IMR-90 (cell line): ENCODE results near the gene CDC25A. TPM values are rescaled to one million over a fixed set of nuclear protein-coding genes. Genes with fewer than 3 reads are reported as not detected.
"Not testable (repeated sequence)": the region's sequence is repeated elsewhere in the genome, so short reads cannot be mapped to it uniquely, and the experiment has no call there.

Experiments
- ATAC-seq: fragments of 200-7000 bp; cut with Tn5 transposase; 2 replicates; pipeline ENCODE4 v1.9.1; 2020; ENCODE audit warnings: low read depth, mild to moderate bottlenecking, moderate library complexity
- BruUV-seq: library from RNA; stranded (reverse); fragments of 400-500 nt; replicated peaks from 2 replicates; lab custom pipeline; 2021; lab: Mats Ljungman, UMichigan
- CTCF ChIA-PET: fragments of 300-600 bp; formaldehyde crosslinking; extraction: SDS; loops from one replicate; lab custom pipeline; 2021; ENCODE audit warnings: antibody characterized with exemption; lab: Yijun Ruan, JAX
- POLR2A ChIA-PET: fragments of 300-600 bp; sonication (Branson Sonifier 250); formaldehyde crosslinking; loops from one replicate; lab custom pipeline; 2022; ENCODE audit warnings: antibody characterized with exemption; ENCODE audit not compliant: unreplicated experiment; lab: Charles Lee
- DNase-seq: peaks from one replicate; pipeline ENCODE4 v3.0.0; 2013
- H2AFZ ChIP-seq: replicated peaks from 2 replicates; pipeline ENCODE3; 2013; ENCODE audit warnings: low read length, mild to moderate bottlenecking; ENCODE audit not compliant: poor library complexity
- H2AK5ac ChIP-seq: 2 replicates; pipeline ENCODE4 v1.6.1; 2013; ENCODE audit warnings: low read depth, low read length, inconsistent platforms
- H2AK9ac ChIP-seq: replicated peaks from 2 replicates; pipeline ENCODE3; 2013; ENCODE audit warnings: mild to moderate bottlenecking, low read depth, low read length, moderate library complexity; ENCODE audit not compliant: poor library complexity
- H2BK120ac ChIP-seq: 2 replicates; pipeline ENCODE4 v1.6.1; 2013; ENCODE audit warnings: low read depth, low read length, inconsistent platforms
- H2BK15ac ChIP-seq: 3 replicates; pipeline ENCODE4 v1.6.1; 2013; ENCODE audit warnings: low read depth, low read length, inconsistent platforms
- H2BK20ac ChIP-seq: 2 replicates; pipeline ENCODE4 v1.6.1; 2013; ENCODE audit warnings: low read depth, mild to moderate bottlenecking, inconsistent platforms, low read length, moderate library complexity
- H2BK5ac ChIP-seq: 2 replicates; pipeline ENCODE4 v1.6.1; 2013; ENCODE audit warnings: mild to moderate bottlenecking, low read depth, low read length, inconsistent platforms; ENCODE audit not compliant: poor library complexity, severe bottlenecking
- H3K14ac ChIP-seq: replicated peaks from 2 replicates; pipeline ENCODE4 v1.6.1; 2013; ENCODE audit warnings: low read depth, low read length, inconsistent platforms
- H3K18ac ChIP-seq: 2 replicates; pipeline ENCODE4 v1.6.1; 2013; ENCODE audit warnings: low read depth, low read length, control low read depth
- H3K23ac ChIP-seq: 2 replicates; pipeline ENCODE4 v1.6.1; 2013; ENCODE audit warnings: low read depth, low read length, inconsistent platforms
- H3K27ac ChIP-seq: 2 replicates; pipeline ENCODE4 v1.5.1; 2013; ENCODE audit warnings: mild to moderate bottlenecking, control low read depth, low read length; ENCODE audit not compliant: insufficient read depth
- H3K27me3 ChIP-seq: 2 replicates; pipeline ENCODE4 v1.6.1; 2013; ENCODE audit warnings: low read length; ENCODE audit not compliant: control insufficient read depth, insufficient read depth
- H3K36me3 ChIP-seq: 2 replicates; pipeline ENCODE4 v1.6.1; 2013; ENCODE audit warnings: low read length, mixed read lengths; ENCODE audit not compliant: control insufficient read depth, insufficient read depth
- H3K4ac ChIP-seq: 2 replicates; pipeline ENCODE4 v1.6.1; 2013; ENCODE audit warnings: low read depth, low read length, inconsistent platforms
- H3K4me1 ChIP-seq: 2 replicates; pipeline ENCODE4 v1.6.1; 2013; ENCODE audit warnings: low read length, mixed read lengths; ENCODE audit not compliant: control insufficient read depth, insufficient read depth
- H3K4me2 ChIP-seq: 2 replicates; pipeline ENCODE4 v1.6.1; 2013; ENCODE audit warnings: low read depth, mild to moderate bottlenecking, control low read depth, low read length, moderate library complexity
- H3K4me3 ChIP-seq: 2 replicates; pipeline ENCODE4 v1.5.1; 2013; ENCODE audit warnings: low read depth, mild to moderate bottlenecking, control low read depth, low read length, moderate library complexity; ENCODE audit not compliant: insufficient read depth
- H3K56ac ChIP-seq: 2 replicates; pipeline ENCODE4 v1.6.1; 2013; ENCODE audit warnings: low read length, inconsistent platforms; ENCODE audit not compliant: insufficient read depth; ENCODE audit errors: extremely low read depth
- H3K79me1 ChIP-seq, 2 experiments: 2 replicates each; pipeline ENCODE4 v1.6.1; 2013; ENCODE audit warnings: low read length in 2 of 2, inconsistent platforms in 1 of 2, low read depth in 1 of 2
- H3K9ac ChIP-seq: 2 replicates; pipeline ENCODE4 v1.6.1; 2013; ENCODE audit warnings: low read depth, low read length, control low read depth
- H3K9me1 ChIP-seq: 2 replicates; pipeline ENCODE4 v1.6.1; 2013; ENCODE audit warnings: low read length, inconsistent platforms; ENCODE audit not compliant: insufficient read depth
- H3K9me3 ChIP-seq: 2 replicates; pipeline ENCODE4 v1.6.1; 2013; ENCODE audit warnings: low read length; ENCODE audit not compliant: control insufficient read depth, insufficient read depth
- H4K20me1 ChIP-seq: 2 replicates; pipeline ENCODE4 v1.6.1; 2013; ENCODE audit warnings: low read length, inconsistent platforms; ENCODE audit not compliant: insufficient read depth
- H4K5ac ChIP-seq: 2 replicates; pipeline ENCODE4 v1.6.1; 2013; ENCODE audit warnings: mild to moderate bottlenecking, low read depth, low read length, control low read depth
- H4K8ac ChIP-seq, 2 experiments: 2 replicates each; pipeline ENCODE4 v1.6.1; 2013; ENCODE audit warnings: low read depth in 2 of 2, low read length in 2 of 2, control low read depth in 1 of 2, inconsistent platforms in 1 of 2
- H4K91ac ChIP-seq: 2 replicates; pipeline ENCODE4 v1.6.1; 2013; ENCODE audit warnings: low read depth, low read length, inconsistent platforms; ENCODE audit not compliant: insufficient read depth
- WGBS, 2 experiments: methylation state at CpG; one replicate each; pipeline versions ENCODE4 v1.1.5 to v1.1.7; 2013; ENCODE audit warnings: missing lambda C conversion rate in 2 of 2; ENCODE audit not compliant: insufficient read length in 1 of 2; ENCODE audit errors: extremely low coverage in 2 of 2; 5-methylcytosine and 5-hydroxymethylcytosine counted together
- dilution Hi-C: fragments of 300-500 bp; cut with HindIII; formaldehyde crosslinking; loops from one replicate; pipeline ENCODE4 v1.14.3; 2018; ENCODE audit warnings: low sequenced_read_pairs; ENCODE audit not compliant: unreplicated experiment
- in situ Hi-C: fragments of 300-500 bp; cut with MboI; formaldehyde crosslinking; loops from 3 replicates; pipeline ENCODE4 v1.14.3; 2019; ENCODE audit warnings: low sequenced_read_pairs, inconsistent platforms, mixed read lengths
- intact Hi-C: fragments of 100-400 bp; cut with micrococcal nuclease; formaldehyde crosslinking; loops from 2 replicates; pipeline ENCODE4 v1.10.0; 2022
- polyA plus RNA-seq, 3 experiments: library from polyadenylated mRNA; depleted of rRNA; stranded (reverse); fragments of >200 nt; gene quantifications; 2 replicates each; pipeline ENCODE4 v1.2.3, GENCODE V29; 2012; ENCODE audit warnings: low replicate concordance in 1 of 3
- total RNA-seq: library from RNA; depleted of rRNA; stranded (reverse); fragments of >200 nt; gene quantifications from 2 replicates; pipeline ENCODE4 v1.2.3, GENCODE V29; 2012

CDC25A gene
- total and polyA plus RNA-seq, 2 of the 4 experiments (the other 2 are of a cell fraction) = 4.2 to 10.6 TPM

DNA sequence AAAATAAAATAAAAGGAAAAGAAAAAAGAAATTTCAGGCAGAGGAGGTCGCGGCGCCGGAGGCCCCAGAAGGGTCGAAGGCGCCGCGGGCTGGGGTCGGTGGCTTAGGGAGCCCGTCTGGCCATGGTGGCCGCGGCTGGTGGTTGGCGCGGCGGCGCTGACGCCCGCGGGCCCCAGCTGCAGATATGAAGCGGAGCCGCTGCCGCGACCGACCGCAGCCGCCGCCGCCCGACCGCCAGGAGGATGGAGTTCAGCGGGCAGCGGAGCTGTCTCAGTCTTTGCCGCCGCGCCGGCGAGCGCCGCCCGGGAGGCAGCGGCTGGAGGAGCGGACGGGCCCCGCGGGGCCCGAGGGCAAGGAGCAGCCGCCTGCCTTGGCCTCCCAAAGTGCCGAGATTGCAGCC is 22.3 kb upstream of the CDC25A start:
- H2BK15ac ChIP-seq, H3K9ac ChIP-seq, H3K23ac ChIP-seq, intact Hi-C loops, H3K4me1 ChIP-seq, H3K9me1 ChIP-seq, H2BK5ac ChIP-seq, POLR2A ChIA-PET, H2BK20ac ChIP-seq, H3K4ac ChIP-seq, H3K79me1 ChIP-seq, H2AK9ac ChIP-seq, H2BK120ac ChIP-seq, H2AFZ ChIP-seq, H4K91ac ChIP-seq, in situ Hi-C loops, H3K9me3 ChIP-seq, H3K4me2 ChIP-seq, H4K8ac ChIP-seq, ATAC-seq, H3K27ac ChIP-seq, dilution Hi-C loops, CTCF ChIA-PET, DNase-seq, H3K18ac ChIP-seq, H3K14ac ChIP-seq, H3K4me3 ChIP-seq, H2AK5ac ChIP-seq, H4K5ac ChIP-seq, H4K20me1 ChIP-seq, H3K36me3 ChIP-seq, H3K56ac ChIP-seq, BruUV-seq: not testable (repeated sequence)
- no CpG with 5 or more reads among the region's 48 CpGs for WGBS, 2 experiments
- peaks cover 23% of the 10 kb centered on the region for H3K27me3 ChIP-seq
